ENCODE results near the gene SYNGR2. TPM values are rescaled to one million over a fixed set of nuclear protein-coding genes. Genes with fewer than 3 reads are reported as not detected.

SYNGR2 gene
- total RNA-seq, 1 experiment from 2014 or later, result 148 TPM

DNA sequence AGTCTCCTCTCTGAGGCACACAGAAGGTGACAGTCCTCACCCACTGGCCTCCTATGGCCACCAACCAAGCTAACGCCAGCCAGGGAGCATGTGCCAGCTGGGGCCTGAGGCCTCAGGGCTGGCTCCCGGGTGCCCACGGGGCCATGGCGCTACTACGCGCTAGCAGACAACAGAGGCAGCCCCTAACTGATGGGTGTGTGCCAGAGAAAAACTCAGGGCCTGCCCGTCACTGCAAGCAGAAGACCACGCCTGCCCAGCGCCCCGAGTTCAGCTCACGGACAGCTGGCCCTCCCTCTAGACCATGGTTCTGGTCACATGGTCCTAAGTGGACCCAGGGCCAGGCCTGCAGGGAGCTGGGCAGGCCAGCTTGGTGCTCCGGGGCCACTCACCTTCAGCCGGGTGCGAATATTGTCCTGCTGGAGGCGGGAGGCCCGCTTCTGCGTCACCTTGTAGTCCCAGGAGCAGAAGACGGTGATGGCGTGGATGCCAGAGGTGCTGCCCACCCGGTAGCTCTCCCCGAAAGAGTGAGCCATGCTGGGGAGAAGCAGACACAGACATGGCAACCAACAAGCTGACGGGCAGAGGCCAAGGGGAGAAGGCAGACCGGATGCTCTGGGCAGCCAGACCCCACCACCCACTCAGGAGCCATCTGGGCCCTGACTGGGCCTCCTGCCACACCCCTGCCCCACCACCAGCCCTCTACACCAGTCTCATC is 46.0 kb upstream of the SYNGR2 start:
- peaks cover 5 to 9% of the 10 kb centered on the region in 2 experiments; a peak in 3 of 4 replicates for H3K4me1 ChIP-seq (ENCODE audit: control insufficient read depth in 1 of 2, insufficient read depth in 2 of 2, low read length in 2 of 2)
- ChIA-PET RAD21 (ENCODE audit: low non-redundant PET in 1 of 2, low total read pairs in 2 of 2, uncharacterized antibody in 2 of 2, unreplicated experiment in 2 of 2) (no interaction called here), CTCF (no interaction called here)

GRCh38 chr17:78122931-78123249 is 45.5 kb upstream of the SYNGR2 start:
- RAD21 ChIA-PET (ENCODE audit: low non-redundant PET in 1 of 2, low total read pairs in 2 of 2, uncharacterized antibody in 2 of 2, unreplicated experiment in 2 of 2), result no interaction called here
- Histone ChIP-seq H3K4me2 (ENCODE audit: low read length) (no peak overlapping the region), H3K79me2 (ENCODE audit: insufficient read depth, low read length) (peaks cover 16% of the 10 kb centered on the region; the same call in 1 of the 2 replicates), H3K36me3 (ENCODE audit: control insufficient read depth in 1 of 2, insufficient read depth in 2 of 2, low read length in 2 of 2) (peaks cover 5 to 27% of the 10 kb centered on the region in 2 experiments; a peak in 3 of 4 replicates), H3K4me1 (ENCODE audit: control insufficient read depth in 1 of 2, insufficient read depth in 2 of 2, low read length in 2 of 2) (peaks cover 5 to 14% of the 10 kb centered on the region in 2 experiments; a peak in 3 of 4 replicates), H3K27ac (ENCODE audit: low read depth, low read length) (no peak overlapping the region), H2AFZ (ENCODE audit: low read depth, low read length, poor library complexity, severe bottlenecking) (no peak overlapping the region), H3K9me2 (ENCODE audit: insufficient read depth) (no peaks in the 10 kb centered on the region), H3K9ac (ENCODE audit: low read length) (no peak overlapping the region), H3K27me3 (ENCODE audit: insufficient read depth, low read length) (no peaks in the 10 kb centered on the region), H4K20me1 (ENCODE audit: insufficient read depth) (no peaks in the 10 kb centered on the region), H3K9me3 (ENCODE audit: control insufficient read depth in 1 of 2, insufficient read depth in 1 of 2, low read depth in 1 of 2, low read length in 2 of 2) (no peaks in the 10 kb centered on the region), H3K4me3 (replicated peaks in 1 of 2; ENCODE audit: low read depth in 1 of 2, low read length in 2 of 2) (no peak overlapping the region)
- DNase-seq (ENCODE audit: low read depth, low spot score) (no peak), ATAC-seq (no peak)
- intact Hi-C loops (cut with micrococcal nuclease), result no loop called here
- POLR2A ChIA-PET, result no interaction called here
- CTCF ChIA-PET, result no interaction called here
- no peak for TF ChIP-seq CBX3 (IDR thresholded peaks at IDR 0.05; ENCODE audit: low read depth)
- TF ChIP-seq ZBTB33 (IDR thresholded peaks at IDR 0.05; ENCODE audit: extremely low read depth, insufficient replicate concordance, low read length), result no peak
- BruUV-seq (replicated peaks), result no TSS peak

More for the DNA sequence above, 46.0 kb upstream of the SYNGR2 start:
- Histone ChIP-seq H3K9me3 (ENCODE audit: control insufficient read depth in 1 of 2, insufficient read depth in 1 of 2, low read depth in 1 of 2, low read length in 2 of 2) (no peaks in the 10 kb centered on the region), H2AFZ (ENCODE audit: low read depth, low read length, poor library complexity, severe bottlenecking) (no peak overlapping the region), H3K27me3 (ENCODE audit: insufficient read depth, low read length) (no peaks in the 10 kb centered on the region), H3K9ac (ENCODE audit: low read length) (no peak overlapping the region), H3K4me3 (replicated peaks in 1 of 2; ENCODE audit: low read depth in 1 of 2, low read length in 2 of 2) (no peak overlapping the region), H3K36me3 (ENCODE audit: control insufficient read depth in 1 of 2, insufficient read depth in 2 of 2, low read length in 2 of 2) (peaks cover 5 to 27% of the 10 kb centered on the region in 2 experiments; a peak in 3 of 4 replicates), H4K20me1 (ENCODE audit: insufficient read depth) (no peaks in the 10 kb centered on the region), H3K27ac (ENCODE audit: low read depth, low read length) (no peak overlapping the region), H3K4me2 (ENCODE audit: low read length) (no peak overlapping the region), H3K9me2 (ENCODE audit: insufficient read depth) (no peaks in the 10 kb centered on the region), H3K79me2 (ENCODE audit: insufficient read depth, low read length) (peaks cover 12% of the 10 kb centered on the region; the same call in 1 of the 2 replicates)
- no TSS peak for BruUV-seq (replicated peaks)
- DNase-seq (ENCODE audit: low read depth, low spot score) (no peak), ATAC-seq (no peak)
- TF ChIP-seq POLR2AphosphoS5 (IDR thresholded peaks at IDR 0.05; ENCODE audit: low read depth, low read length) (no peak), SP1 (IDR thresholded peaks at IDR 0.05; ENCODE audit: low read depth) (no peak)
- intact Hi-C loops (cut with micrococcal nuclease), result no loop called here
- POLR2A ChIA-PET, result no interaction called here
